Adrenal gland (tissue), 12 donors: Measurements from ENCODE around the gene SH3PXD2B. TPM values are rescaled to one million over a fixed set of nuclear protein-coding genes. Genes with fewer than 3 reads are reported as not detected.

ENCODE experiments used
- DNase-seq, 7 donors: peaks; one replicate each; pipeline ENCODE4 v3.0.0-alpha.2; 2019 to 2020
- H3K27ac ChIP-seq, 5 donors: fragments of 200-600 bp; sonication (generic) in 4 of 5; 1 replicate in 3 of 5; 2 replicates in 2 of 5; pipeline versions ENCODE4 v1.5.1 to v1.8.0; 2016 to 2020; ENCODE audit warnings: mild to moderate bottlenecking in 1 of 5
- H3K27me3 ChIP-seq: fragments of 200-600 bp; 2 replicates; pipeline ENCODE4 v1.8.0; 2021
- H3K36me3 ChIP-seq, 2 donors: fragments of 200-600 bp; replicated peaks in 1 of 2; 1 replicate in 1 of 2; 2 replicates in 1 of 2; pipeline versions ENCODE4 v1.5.1 to v1.8.0; 2018 to 2022
- H3K4me1 ChIP-seq, 2 donors: fragments of 200-600 bp; replicated peaks in 1 of 2; 1 replicate in 1 of 2; 2 replicates in 1 of 2; pipeline versions ENCODE4 v1.5.1 to v1.8.0; 2018 to 2021
- H3K4me3 ChIP-seq, 4 donors: fragments of 200-600 bp; sonication (generic) in 3 of 4; one replicate each; pipeline ENCODE4 v1.5.1; 2016 to 2018
- H3K9me3 ChIP-seq, 3 donors: fragments of 200-600 bp; sonication (generic) in 1 of 3; replicated peaks in 1 of 3; 1 replicate in 2 of 3; 2 replicates in 1 of 3; pipeline versions ENCODE4 v1.5.1 to v1.8.0; 2016 to 2021
- CTCF ChIP-seq, 6 experiments: fragments of 450-650 bp in 4 of 6; fragments of 200-600 bp in 2 of 6; sonication (generic) in 1 of 6; IDR thresholded peaks; 1 replicate in 5 of 6; 2 replicates in 1 of 6; pipeline versions ENCODE4 v1.5.1 to v1.8.0; 2016 to 2021; ENCODE audit warnings: antibody characterized with exemption in 6 of 6, mild to moderate bottlenecking in 2 of 6, moderate library complexity in 1 of 6
- POLR2A ChIP-seq, 2 donors: fragments of 450-650 bp; IDR thresholded peaks; one replicate each; pipeline ENCODE4 v1.6.1; 2017; ENCODE audit warnings: antibody characterized with exemption in 2 of 2, mild to moderate bottlenecking in 2 of 2, moderate library complexity in 1 of 2
- WGBS, 4 donors: extraction: QIAGEN DNeasy Blood & Tissue Kit in 2 of 4; methylation state at CpG; one replicate each; pipeline versions ENCODE4 v1.1.5 to v1.1.7; 2013 to 2017; 5-methylcytosine and 5-hydroxymethylcytosine counted together
- intact Hi-C, 2 donors: fragments of 100-400 bp; cut with DNase I; formaldehyde crosslinking; loops; one replicate each; pipeline versions ENCODE4 v1.14.1 to v1.15.0; 2022 to 2023
- polyA plus RNA-seq, 3 donors: library from polyadenylated mRNA; stranded (reverse); fragments of 200-250 nt in 2 of 3; fragments of 350-450 nt in 1 of 3; fragmentation: Illumina TruSeq in 1 of 3; extraction: RNeasy Lipid Tissue Mini Kit (QIAGEN cat#74804) in 1 of 3; gene quantifications; one replicate each; pipeline ENCODE4 v1.2.3, GENCODE V29; 2013 to 2014
- total RNA-seq, 9 donors: library from RNA; depleted of rRNA in 4 of 9; stranded (reverse); fragments of >200 nt in 4 of 9; fragments of 120-200 nt in 1 of 9; fragmentation: NEBNext Ultra II Directional in 1 of 9; extraction: Animal tissue kit (Norgen Biotek cat#: 25700) in 1 of 9; gene quantifications; one replicate each; pipeline versions ENCODE4 v1.1.0 to v1.2.4, GENCODE V29; 2013 to 2023
- donor health status: healthy with polysubstance abuse.
- donor health status: Bipolar disorder and iron deficiency.
- donor health status: DM: yes; HTN: yes; CAD: no.
- donor health status: DM: no; HTN: no; CAD: no.
- donor health status: DM: no; HTN: no; CAD: no.
- donor health status: DM: yes; HTN: yes; CAD: no.

The SH3PXD2B gene
- total and polyA plus RNA-seq, 12 donors = 15.2 to 111 (median 51.5) TPM

GRCh38 chr5:172439785-172440477, 14.4 kb downstream of the SH3PXD2B start:
- Histone ChIP-seq H3K9me3 (no peaks in the 10 kb centered on the region), H3K36me3 (no peaks in the 10 kb centered on the region), H3K4me1 (peaks cover 49 to 77% of the 10 kb centered on the region in 2 donors), H3K27ac (peak overlapping the region; percentile 73 to 94 (median 92)), H3K27me3 (no peaks in the 10 kb centered on the region), H3K4me3 (no peak overlapping the region)
- no peak for TF ChIP-seq POLR2A (IDR thresholded peaks at IDR 0.05)
- no peak for TF ChIP-seq CTCF (IDR thresholded peaks at IDR 0.05)
- DNase-seq = peak in 4 of 7 donors; percentile 26 to 74 (median 38)
- WGBS, 4 donors = 78 to 93% (median 82%) methylated on average over 18 to 22 of the region's 22 CpGs
- intact Hi-C loops = no loop called here

- TF ChIP-seq POLR2A (IDR thresholded peaks at IDR 0.05) (no peak), CTCF (IDR thresholded peaks at IDR 0.05) (no peak)
- H3K4me1 ChIP-seq = peaks cover 40 to 67% of the 10 kb centered on the region in 2 donors
- no peaks in the 10 kb centered on the region for H3K27me3 ChIP-seq
- WGBS, 4 donors = 21 to 50% (median 32%) methylated on average over 6 of the region's 6 CpGs
- H3K9me3 ChIP-seq = no peaks in the 10 kb centered on the region
- DNase-seq = peak in 3 of 7 donors; percentile 20 to 72 (median 64)
- H3K27ac ChIP-seq = peak overlapping the region; percentile 73 to 94 (median 90)
- H3K36me3 ChIP-seq = no peaks in the 10 kb centered on the region
- intact Hi-C loops = no loop called here
- H3K4me3 ChIP-seq = no peak overlapping the region
Observed at GRCh38 chr5:172438319-172438668, 16.0 kb downstream of the SH3PXD2B start.

- peak; percentile 97 to 99 (median 97) for DNase-seq
- WGBS, 4 donors = 30 to 40% (median 33%) methylated on average over 8 to 14 of the region's 14 CpGs
- Histone ChIP-seq H3K9me3 (no peaks in the 10 kb centered on the region), H3K4me3 (no peak overlapping the region), H3K27me3 (no peaks in the 10 kb centered on the region), H3K36me3 (no peaks in the 10 kb centered on the region), H3K27ac (peak overlapping the region; percentile 73 to 94 (median 90)), H3K4me1 (peaks cover 35 to 63% of the 10 kb centered on the region in 2 donors)
- TF ChIP-seq POLR2A (IDR thresholded peaks at IDR 0.05) (peak; percentile 83 to 97), CTCF (IDR thresholded peaks at IDR 0.05) (no peak)
- intact Hi-C loops = no loop called here
Observed at GRCh38 chr5:172437445-172438318, 16.6 kb downstream of the SH3PXD2B start.

- intact Hi-C loops = no loop called here
- H3K36me3 ChIP-seq = no peaks in the 10 kb centered on the region
- H3K27me3 ChIP-seq = no peaks in the 10 kb centered on the region
- no peak for TF ChIP-seq CTCF (IDR thresholded peaks at IDR 0.05)
- no peak for TF ChIP-seq POLR2A (IDR thresholded peaks at IDR 0.05)
- H3K9me3 ChIP-seq = no peaks in the 10 kb centered on the region
- peak overlapping the region; percentile 42 to 94 (median 90) for H3K27ac ChIP-seq
- DNase-seq = no peak
- peaks cover 33 to 57% of the 10 kb centered on the region in 2 donors for H3K4me1 ChIP-seq
- WGBS, 4 donors = 67 to 80% (median 71%) methylated on average over 9 of the region's 9 CpGs
- no peak overlapping the region for H3K4me3 ChIP-seq
Observed at GRCh38 chr5:172436879-172437369, 17.4 kb downstream of the SH3PXD2B start.
